Measurements from ENCODE around the gene NPPB. TPM values are rescaled to one million over a fixed set of nuclear protein-coding genes. Genes with fewer than 3 reads are reported as not detected.

The NPPB gene
- total and polyA plus RNA-seq, 2 of the 8 experiments (the other 6 are each of a cell fraction or from before 2014, with no cell fraction given), result 0.36 to 0.91 TPM

DNA sequence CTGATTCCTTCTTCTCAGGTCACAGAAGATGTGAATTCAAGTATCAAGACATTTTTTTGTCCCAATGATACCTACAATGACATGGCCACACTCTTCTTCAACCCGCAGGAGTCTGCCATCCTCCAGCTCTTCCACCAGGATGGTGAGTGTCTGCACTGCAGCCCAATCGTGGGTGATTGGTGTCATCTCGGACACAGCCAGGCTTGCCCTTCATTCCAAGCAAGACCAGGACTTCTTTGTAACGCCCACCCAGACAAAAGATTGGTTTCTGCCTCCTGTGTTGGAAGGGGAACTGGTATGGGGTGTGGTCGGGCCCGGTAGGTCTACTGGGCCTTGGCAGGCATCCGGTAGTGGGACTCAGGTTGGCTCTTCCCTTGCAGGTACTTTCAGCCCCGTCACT lies 25.2 kb downstream of the NPPB start (continued):
- TF ChIP-seq, protein P1, sequence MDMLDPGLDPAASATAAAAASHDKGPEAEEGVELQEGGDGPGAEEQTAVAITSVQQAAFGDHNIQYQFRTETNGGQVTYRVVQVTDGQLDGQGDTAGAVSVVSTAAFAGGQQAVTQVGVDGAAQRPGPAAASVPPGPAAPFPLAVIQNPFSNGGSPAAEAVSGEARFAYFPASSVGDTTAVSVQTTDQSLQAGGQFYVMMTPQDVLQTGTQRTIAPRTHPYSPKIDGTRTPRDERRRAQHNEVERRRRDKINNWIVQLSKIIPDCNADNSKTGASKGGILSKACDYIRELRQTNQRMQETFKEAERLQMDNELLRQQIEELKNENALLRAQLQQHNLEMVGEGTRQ (IDR thresholded peaks at IDR 0.05; ENCODE audit: low read length), result no peak
- TF ChIP-seq TAF1 (IDR thresholded peaks at IDR 0.05; ENCODE audit: low read depth, low read length) (no peak), CHD1 (IDR thresholded peaks at IDR 0.05; ENCODE audit: low read depth, low read length) (no peak), TAF7 (optimal IDR thresholded peaks at IDR 0.05; ENCODE audit: borderline replicate concordance, low read depth, low read length) (no peak), NRF1 (IDR thresholded peaks at IDR 0.05; ENCODE audit: low read depth, low read length) (no peak)
- TF ChIP-seq, protein P2, sequence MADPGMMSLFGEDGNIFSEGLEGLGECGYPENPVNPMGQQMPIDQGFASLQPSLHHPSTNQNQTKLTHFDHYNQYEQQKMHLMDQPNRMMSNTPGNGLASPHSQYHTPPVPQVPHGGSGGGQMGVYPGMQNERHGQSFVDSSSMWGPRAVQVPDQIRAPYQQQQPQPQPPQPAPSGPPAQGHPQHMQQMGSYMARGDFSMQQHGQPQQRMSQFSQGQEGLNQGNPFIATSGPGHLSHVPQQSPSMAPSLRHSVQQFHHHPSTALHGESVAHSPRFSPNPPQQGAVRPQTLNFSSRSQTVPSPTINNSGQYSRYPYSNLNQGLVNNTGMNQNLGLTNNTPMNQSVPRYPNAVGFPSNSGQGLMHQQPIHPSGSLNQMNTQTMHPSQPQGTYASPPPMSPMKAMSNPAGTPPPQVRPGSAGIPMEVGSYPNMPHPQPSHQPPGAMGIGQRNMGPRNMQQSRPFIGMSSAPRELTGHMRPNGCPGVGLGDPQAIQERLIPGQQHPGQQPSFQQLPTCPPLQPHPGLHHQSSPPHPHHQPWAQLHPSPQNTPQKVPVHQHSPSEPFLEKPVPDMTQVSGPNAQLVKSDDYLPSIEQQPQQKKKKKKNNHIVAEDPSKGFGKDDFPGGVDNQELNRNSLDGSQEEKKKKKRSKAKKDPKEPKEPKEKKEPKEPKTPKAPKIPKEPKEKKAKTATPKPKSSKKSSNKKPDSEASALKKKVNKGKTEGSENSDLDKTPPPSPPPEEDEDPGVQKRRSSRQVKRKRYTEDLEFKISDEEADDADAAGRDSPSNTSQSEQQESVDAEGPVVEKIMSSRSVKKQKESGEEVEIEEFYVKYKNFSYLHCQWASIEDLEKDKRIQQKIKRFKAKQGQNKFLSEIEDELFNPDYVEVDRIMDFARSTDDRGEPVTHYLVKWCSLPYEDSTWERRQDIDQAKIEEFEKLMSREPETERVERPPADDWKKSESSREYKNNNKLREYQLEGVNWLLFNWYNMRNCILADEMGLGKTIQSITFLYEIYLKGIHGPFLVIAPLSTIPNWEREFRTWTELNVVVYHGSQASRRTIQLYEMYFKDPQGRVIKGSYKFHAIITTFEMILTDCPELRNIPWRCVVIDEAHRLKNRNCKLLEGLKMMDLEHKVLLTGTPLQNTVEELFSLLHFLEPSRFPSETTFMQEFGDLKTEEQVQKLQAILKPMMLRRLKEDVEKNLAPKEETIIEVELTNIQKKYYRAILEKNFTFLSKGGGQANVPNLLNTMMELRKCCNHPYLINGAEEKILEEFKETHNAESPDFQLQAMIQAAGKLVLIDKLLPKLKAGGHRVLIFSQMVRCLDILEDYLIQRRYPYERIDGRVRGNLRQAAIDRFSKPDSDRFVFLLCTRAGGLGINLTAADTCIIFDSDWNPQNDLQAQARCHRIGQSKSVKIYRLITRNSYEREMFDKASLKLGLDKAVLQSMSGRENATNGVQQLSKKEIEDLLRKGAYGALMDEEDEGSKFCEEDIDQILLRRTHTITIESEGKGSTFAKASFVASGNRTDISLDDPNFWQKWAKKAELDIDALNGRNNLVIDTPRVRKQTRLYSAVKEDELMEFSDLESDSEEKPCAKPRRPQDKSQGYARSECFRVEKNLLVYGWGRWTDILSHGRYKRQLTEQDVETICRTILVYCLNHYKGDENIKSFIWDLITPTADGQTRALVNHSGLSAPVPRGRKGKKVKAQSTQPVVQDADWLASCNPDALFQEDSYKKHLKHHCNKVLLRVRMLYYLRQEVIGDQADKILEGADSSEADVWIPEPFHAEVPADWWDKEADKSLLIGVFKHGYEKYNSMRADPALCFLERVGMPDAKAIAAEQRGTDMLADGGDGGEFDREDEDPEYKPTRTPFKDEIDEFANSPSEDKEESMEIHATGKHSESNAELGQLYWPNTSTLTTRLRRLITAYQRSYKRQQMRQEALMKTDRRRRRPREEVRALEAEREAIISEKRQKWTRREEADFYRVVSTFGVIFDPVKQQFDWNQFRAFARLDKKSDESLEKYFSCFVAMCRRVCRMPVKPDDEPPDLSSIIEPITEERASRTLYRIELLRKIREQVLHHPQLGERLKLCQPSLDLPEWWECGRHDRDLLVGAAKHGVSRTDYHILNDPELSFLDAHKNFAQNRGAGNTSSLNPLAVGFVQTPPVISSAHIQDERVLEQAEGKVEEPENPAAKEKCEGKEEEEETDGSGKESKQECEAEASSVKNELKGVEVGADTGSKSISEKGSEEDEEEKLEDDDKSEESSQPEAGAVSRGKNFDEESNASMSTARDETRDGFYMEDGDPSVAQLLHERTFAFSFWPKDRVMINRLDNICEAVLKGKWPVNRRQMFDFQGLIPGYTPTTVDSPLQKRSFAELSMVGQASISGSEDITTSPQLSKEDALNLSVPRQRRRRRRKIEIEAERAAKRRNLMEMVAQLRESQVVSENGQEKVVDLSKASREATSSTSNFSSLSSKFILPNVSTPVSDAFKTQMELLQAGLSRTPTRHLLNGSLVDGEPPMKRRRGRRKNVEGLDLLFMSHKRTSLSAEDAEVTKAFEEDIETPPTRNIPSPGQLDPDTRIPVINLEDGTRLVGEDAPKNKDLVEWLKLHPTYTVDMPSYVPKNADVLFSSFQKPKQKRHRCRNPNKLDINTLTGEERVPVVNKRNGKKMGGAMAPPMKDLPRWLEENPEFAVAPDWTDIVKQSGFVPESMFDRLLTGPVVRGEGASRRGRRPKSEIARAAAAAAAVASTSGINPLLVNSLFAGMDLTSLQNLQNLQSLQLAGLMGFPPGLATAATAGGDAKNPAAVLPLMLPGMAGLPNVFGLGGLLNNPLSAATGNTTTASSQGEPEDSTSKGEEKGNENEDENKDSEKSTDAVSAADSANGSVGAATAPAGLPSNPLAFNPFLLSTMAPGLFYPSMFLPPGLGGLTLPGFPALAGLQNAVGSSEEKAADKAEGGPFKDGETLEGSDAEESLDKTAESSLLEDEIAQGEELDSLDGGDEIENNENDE (IDR thresholded peaks at IDR 0.05; ENCODE audit: insufficient replicate concordance, low read length), result no peak

Measured in H1 (cell line).